CD4-positive, alpha-beta T cell (primary cell): ENCODE results near the gene DHRSX. TPM values are rescaled to one million over a fixed set of nuclear protein-coding genes. Genes with fewer than 3 reads are reported as not detected.

Source experiments
- ATAC-seq: fragments of 200-7000 bp; cut with Tn5 transposase; one replicate; pipeline ENCODE4 v1.10.0; 2022; ENCODE audit warnings: mild to moderate bottlenecking; ENCODE audit not compliant: poor library complexity
- CTCF ChIA-PET: fragments of 350-600 bp; sonication (Branson Sonifier 250); formaldehyde crosslinking; loops from one replicate; lab custom pipeline; 2021; ENCODE audit warnings: antibody characterized with exemption, inconsistent platforms; lab: Charles Lee
- POLR2A ChIA-PET: fragments of 350-600 bp; sonication (Branson Sonifier 250); formaldehyde crosslinking; loops from one replicate; lab custom pipeline; 2021; ENCODE audit warnings: antibody characterized with exemption, inconsistent platforms; lab: Charles Lee
- DNase-seq, 14 experiments: peaks; one replicate each; pipeline ENCODE4 v3.0.0-alpha.2; 2013 to 2020; ENCODE audit warnings: mixed read lengths in 2 of 14
- H3K27ac ChIP-seq, 2 donors: one replicate each; pipeline versions ENCODE4 v1.5.1 to v1.7.0; 2013; ENCODE audit warnings: low read length in 2 of 2, low read depth in 1 of 2, mild to moderate bottlenecking in 1 of 2
- H3K27me3 ChIP-seq, 2 experiments: 1 replicate in 1 of 2; 2 replicates in 1 of 2; pipeline versions ENCODE4 v1.6.1 to v1.7.0; 2013; ENCODE audit warnings: low read length in 2 of 2, control low read depth in 1 of 2, mild to moderate bottlenecking in 1 of 2, moderate library complexity in 1 of 2; ENCODE audit not compliant: insufficient read depth in 2 of 2, control insufficient read depth in 1 of 2
- H3K36me3 ChIP-seq: one replicate; pipeline ENCODE4 v1.6.1; 2013; ENCODE audit warnings: low read length, control low read depth; ENCODE audit not compliant: insufficient read depth
- H3K4me1 ChIP-seq: one replicate; pipeline ENCODE4 v1.6.1; 2013; ENCODE audit warnings: low read length, control low read depth; ENCODE audit not compliant: insufficient read depth
- H3K4me3 ChIP-seq: one replicate; pipeline ENCODE4 v1.5.1; 2013; ENCODE audit warnings: mild to moderate bottlenecking, low read length, moderate library complexity
- H3K9me3 ChIP-seq, 2 experiments: 1 replicate in 1 of 2; 2 replicates in 1 of 2; pipeline versions ENCODE4 v1.6.1 to v1.7.0; 2013; ENCODE audit warnings: low read length in 2 of 2, mild to moderate bottlenecking in 2 of 2, control low read depth in 1 of 2, moderate library complexity in 1 of 2; ENCODE audit not compliant: control insufficient read depth in 1 of 2, insufficient read depth in 1 of 2
- H3K27ac Mint-ChIP-seq: one replicate; pipeline ENCODE4 v1.8.0; 2020; ENCODE audit warnings: mixed read lengths
- H3K27me3 Mint-ChIP-seq: one replicate; pipeline ENCODE4 v1.8.0; 2021; ENCODE audit warnings: mixed read lengths
- H3K36me3 Mint-ChIP-seq: one replicate; pipeline ENCODE4 v1.8.0; 2021; ENCODE audit warnings: low read depth, mixed read lengths
- H3K4me1 Mint-ChIP-seq: one replicate; pipeline ENCODE4 v1.8.0; 2021; ENCODE audit warnings: low read depth, mixed read lengths
- H3K4me3 Mint-ChIP-seq: one replicate; pipeline ENCODE4 v1.8.0; 2020; ENCODE audit warnings: mild to moderate bottlenecking, mixed read lengths
- H3K9me3 Mint-ChIP-seq: one replicate; pipeline ENCODE4 v1.8.0; 2020; ENCODE audit warnings: mixed read lengths
- intact Hi-C, 2 experiments: fragments of 100-400 bp; cut with DNase I in 1 of 2; cut with micrococcal nuclease in 1 of 2; formaldehyde crosslinking; loops; one replicate each; pipeline versions ENCODE4 v1.15.1 to v1.9.0; 2023 to 2025; cut with DNase I, micrococcal nuclease
- total RNA-seq, 174 experiments: library from RNA in 2 of 174; stranded (reverse) in 2 of 174; gene quantifications; one replicate each; pipeline ENCODE4 v1.2.3 and lab custom pipeline; 2021 to 2026
- TF ChIP-seq, protein P1 (sequence below): fragments of 200-600 bp; IDR thresholded peaks from one replicate; pipeline ENCODE4 v1.8.0; 2022; ENCODE audit warnings: antibody characterized with exemption, mild to moderate bottlenecking

The DHRSX gene
- total RNA-seq, 2 experiments from 2014 or later, result 12.1 to 13.9 TPM

DNA sequence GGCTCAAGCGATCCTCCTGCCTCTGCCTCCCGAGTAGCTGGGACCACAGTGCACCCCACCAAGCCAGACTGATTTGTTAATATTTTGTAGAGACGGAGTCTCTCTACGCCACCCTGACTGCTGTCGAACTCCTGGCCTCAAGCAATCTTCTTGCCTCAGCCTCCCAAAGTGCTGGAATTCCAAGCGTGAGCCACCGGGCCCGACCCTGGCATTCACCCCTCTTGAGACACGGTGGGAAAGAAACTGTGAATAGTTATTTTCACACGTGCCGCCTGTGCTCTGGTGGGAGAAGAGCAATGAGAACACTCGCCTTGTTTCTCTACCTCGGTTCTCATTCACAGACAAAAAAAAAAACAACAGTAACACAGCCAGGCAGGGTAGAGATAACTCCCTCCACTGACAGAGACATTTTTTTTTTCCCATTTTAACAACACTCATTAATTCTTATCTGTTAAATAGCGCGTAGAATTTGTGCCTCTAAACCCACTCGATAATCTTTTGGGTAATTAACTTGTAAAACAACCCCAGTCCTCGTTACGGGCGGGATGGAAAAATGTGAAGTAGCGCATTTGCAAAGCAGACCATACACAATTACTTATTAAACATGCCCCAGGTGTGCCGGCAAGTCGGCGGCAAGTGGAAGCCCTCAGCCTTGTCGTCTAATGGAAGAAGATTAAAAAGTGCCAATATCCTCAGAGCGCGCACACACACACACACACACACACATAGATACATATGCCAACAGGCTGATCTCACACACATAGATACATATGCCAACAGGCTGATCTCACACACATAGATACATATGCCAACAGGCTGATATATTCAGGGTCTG lies 103.3 kb downstream of the DHRSX start:
- H3K27me3 Mint-ChIP-seq, result no peaks in the 10 kb centered on the region
- Histone ChIP-seq H3K9me3 (peaks cover 0 to 11% of the 10 kb centered on the region in 2 experiments), H3K4me1 (no peaks in the 10 kb centered on the region), H3K4me3 (no peak overlapping the region), H3K36me3 (no peaks in the 10 kb centered on the region), H3K27ac (no peak overlapping the region), H3K27me3 (no peaks in the 10 kb centered on the region)
- TF ChIP-seq, protein P1, sequence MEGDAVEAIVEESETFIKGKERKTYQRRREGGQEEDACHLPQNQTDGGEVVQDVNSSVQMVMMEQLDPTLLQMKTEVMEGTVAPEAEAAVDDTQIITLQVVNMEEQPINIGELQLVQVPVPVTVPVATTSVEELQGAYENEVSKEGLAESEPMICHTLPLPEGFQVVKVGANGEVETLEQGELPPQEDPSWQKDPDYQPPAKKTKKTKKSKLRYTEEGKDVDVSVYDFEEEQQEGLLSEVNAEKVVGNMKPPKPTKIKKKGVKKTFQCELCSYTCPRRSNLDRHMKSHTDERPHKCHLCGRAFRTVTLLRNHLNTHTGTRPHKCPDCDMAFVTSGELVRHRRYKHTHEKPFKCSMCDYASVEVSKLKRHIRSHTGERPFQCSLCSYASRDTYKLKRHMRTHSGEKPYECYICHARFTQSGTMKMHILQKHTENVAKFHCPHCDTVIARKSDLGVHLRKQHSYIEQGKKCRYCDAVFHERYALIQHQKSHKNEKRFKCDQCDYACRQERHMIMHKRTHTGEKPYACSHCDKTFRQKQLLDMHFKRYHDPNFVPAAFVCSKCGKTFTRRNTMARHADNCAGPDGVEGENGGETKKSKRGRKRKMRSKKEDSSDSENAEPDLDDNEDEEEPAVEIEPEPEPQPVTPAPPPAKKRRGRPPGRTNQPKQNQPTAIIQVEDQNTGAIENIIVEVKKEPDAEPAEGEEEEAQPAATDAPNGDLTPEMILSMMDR, result no peak
- POLR2A ChIA-PET, result no interaction called here
- H3K27ac Mint-ChIP-seq, result no peak overlapping the region
- no peaks in the 10 kb centered on the region for H3K4me1 Mint-ChIP-seq
- DNase-seq (no peak), ATAC-seq (no peak)
- no peaks in the 10 kb centered on the region for H3K9me3 Mint-ChIP-seq
- intact Hi-C loops, result no loop called here
- H3K36me3 Mint-ChIP-seq, result peaks cover 65% of the 10 kb centered on the region
- no peak overlapping the region for H3K4me3 Mint-ChIP-seq
- CTCF ChIA-PET, result no interaction called here

DNA sequence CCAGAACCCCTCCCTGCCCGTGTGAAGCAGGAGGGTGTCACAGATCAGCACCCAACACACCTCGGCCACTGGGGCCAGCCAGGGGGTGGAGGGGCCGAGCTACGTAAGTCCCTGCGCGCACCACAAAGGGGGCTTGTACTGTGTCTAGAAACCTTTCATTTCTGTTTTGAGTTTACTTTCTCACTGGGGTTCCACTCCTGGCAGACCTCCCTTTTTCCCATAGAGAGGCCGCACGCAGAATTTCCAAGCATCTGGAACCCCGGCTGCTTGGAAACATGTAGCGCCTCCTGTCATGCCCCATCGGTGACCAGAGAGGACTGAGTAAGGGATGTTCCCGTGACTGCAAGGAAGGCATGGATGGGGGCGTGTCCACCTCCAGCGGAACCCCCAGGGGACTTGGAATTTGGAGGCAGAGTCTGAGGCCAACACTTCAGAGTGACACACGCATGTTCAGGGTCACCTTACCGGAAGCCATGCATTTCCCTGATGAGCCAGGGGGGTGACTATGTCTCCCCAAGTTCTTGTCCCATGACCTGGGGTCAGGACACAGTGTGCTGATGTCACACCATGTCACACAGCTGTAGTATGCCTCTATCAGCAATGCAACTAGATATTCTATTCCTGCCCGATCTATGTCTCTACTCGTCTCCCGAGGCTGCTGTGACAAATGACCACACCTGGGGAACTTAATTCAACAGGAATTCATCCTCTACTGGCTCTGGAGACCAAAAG lies 105.3 kb downstream of the DHRSX start:
- Mint-ChIP-seq H3K27ac (no peak overlapping the region), H3K4me3 (no peak overlapping the region), H3K9me3 (peaks cover 2% of the 10 kb centered on the region), H3K27me3 (no peaks in the 10 kb centered on the region), H3K36me3 (peaks cover 65% of the 10 kb centered on the region), H3K4me1 (no peaks in the 10 kb centered on the region)
- DNase-seq, result no peak
- peaks cover 9% of the 10 kb centered on the region for H3K36me3 ChIP-seq
- no peak for ATAC-seq
- H3K27me3 ChIP-seq, result no peaks in the 10 kb centered on the region
- H3K4me1 ChIP-seq, result no peaks in the 10 kb centered on the region
- intact Hi-C loops, result no loop called here
- no peak overlapping the region for H3K4me3 ChIP-seq
- H3K27ac ChIP-seq, result no peak overlapping the region
- POLR2A ChIA-PET, result no interaction called here
- peaks cover 9 to 24% of the 10 kb centered on the region in 2 experiments for H3K9me3 ChIP-seq
- CTCF ChIA-PET, result no interaction called here
- TF ChIP-seq, protein P1, result no peak

DNA sequence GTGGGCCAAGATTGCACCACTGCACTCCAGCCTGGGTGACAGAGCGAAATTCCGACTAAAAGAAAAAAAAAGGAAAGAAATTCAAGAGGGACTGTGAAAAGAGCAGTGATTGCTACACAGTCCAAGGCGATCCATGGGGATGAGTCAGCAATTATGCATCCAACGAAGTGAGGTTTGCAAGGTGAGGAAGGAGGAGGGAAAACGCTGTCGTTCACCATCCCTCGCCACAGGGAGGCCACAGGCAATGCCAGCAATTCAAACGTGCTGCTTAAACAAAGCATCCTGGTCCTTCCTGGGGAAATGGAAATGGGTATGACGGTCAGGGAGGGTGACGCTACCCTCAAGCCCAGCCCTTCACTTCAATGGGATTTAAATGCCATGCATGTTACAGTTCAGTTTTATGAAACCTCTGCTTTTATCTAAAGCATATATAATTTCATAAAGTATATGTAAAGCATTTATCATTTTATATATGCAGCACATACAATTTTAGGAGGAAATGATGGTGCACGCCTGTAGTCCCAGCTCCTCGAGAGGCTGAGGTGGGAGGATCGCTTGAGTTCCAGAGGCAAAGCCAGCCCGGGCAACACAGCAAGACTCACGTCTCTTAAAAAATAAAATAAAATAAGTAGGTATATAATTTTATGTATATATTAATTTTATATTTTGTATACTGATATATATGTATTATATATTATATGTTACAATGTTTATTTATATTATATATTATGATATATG lies 108.7 kb downstream of the DHRSX start:
- intact Hi-C loops, result no loop called here
- no peaks in the 10 kb centered on the region for H3K4me1 ChIP-seq
- ATAC-seq (no peak), DNase-seq (no peak)
- peaks cover 2% of the 10 kb centered on the region for H3K9me3 Mint-ChIP-seq
- H3K4me1 Mint-ChIP-seq, result no peaks in the 10 kb centered on the region
- TF ChIP-seq, protein P1, result no peak
- no peak overlapping the region for H3K27ac Mint-ChIP-seq
- no peak overlapping the region for H3K4me3 Mint-ChIP-seq
- H3K27me3 ChIP-seq, result no peaks in the 10 kb centered on the region
- peaks cover 75% of the 10 kb centered on the region for H3K36me3 Mint-ChIP-seq
- ChIA-PET CTCF (no interaction called here), POLR2A (no interaction called here)
- no peak overlapping the region for H3K4me3 ChIP-seq
- peaks cover 9 to 24% of the 10 kb centered on the region in 2 experiments for H3K9me3 ChIP-seq
- peaks cover 9% of the 10 kb centered on the region for H3K36me3 ChIP-seq
- no peak overlapping the region for H3K27ac ChIP-seq
- no peaks in the 10 kb centered on the region for H3K27me3 Mint-ChIP-seq
